Measurements from ENCODE around the gene CAPN5.

CAPN5 gene

DNA sequence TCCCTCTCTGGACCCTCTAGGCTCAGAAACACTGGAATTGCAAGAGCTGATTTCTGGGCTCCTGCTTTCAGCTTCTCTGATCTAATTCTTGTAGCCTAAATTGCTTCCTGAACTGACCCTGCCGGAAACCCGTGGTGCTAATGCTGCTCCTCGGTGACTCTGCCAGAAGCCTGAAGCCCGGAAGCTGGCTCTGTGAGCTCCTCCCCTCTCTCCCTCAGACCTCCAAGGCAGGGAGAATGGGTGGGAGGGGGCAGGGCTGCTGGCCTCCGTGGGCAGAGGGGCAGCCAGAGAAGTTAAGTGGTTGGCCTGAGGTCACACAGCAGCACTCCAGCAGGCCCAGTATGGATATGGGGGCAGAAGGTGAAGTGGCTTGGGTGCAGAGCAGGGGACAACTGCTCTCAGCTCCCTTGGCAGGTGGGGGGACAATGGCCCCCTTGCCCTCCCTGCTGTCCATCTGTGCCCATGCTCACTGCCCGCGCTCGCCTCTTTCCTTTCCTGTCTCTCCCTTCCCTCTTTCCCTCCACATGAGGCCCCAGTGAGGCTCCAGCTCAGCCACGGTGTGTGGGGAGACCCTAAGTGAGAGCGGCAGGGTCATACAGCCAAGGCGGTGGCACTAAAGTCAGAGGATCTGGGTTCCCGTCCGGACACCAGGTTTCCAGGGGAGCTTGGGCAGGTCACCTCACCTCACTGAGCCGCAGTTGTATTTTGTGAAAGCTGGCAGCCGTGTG, 16.2 kb downstream of the CAPN5 start:
- no peak for DNase-seq (ENCODE audit: low read depth, low spot score)
- no peak overlapping the region for H3K9ac ChIP-seq (ENCODE audit: insufficient read length, low read depth)
- no peaks in the 10 kb centered on the region for H3K36me3 ChIP-seq (ENCODE audit: insufficient read depth, insufficient read length, low read length)
- H3K27me3 ChIP-seq (ENCODE audit: insufficient read depth, insufficient read length) = no peaks in the 10 kb centered on the region
- no peak for TF ChIP-seq SUZ12 (IDR thresholded peaks at IDR 0.05; ENCODE audit: extremely low read depth, insufficient read depth, insufficient read length)
- no peak for TF ChIP-seq ZNF274 (IDR thresholded peaks at IDR 0.05; ENCODE audit: low read depth, low read length)
- no peak for TF ChIP-seq YY1 (IDR thresholded peaks at IDR 0.05; ENCODE audit: insufficient read depth, insufficient read length)
- H3K4me1 ChIP-seq (ENCODE audit: insufficient read depth, insufficient read length) = peaks cover 10% of the 10 kb centered on the region
- no peak overlapping the region for H3K4me3 ChIP-seq (ENCODE audit: insufficient read length, low read depth)
- no peaks in the 10 kb centered on the region for H3K9me3 ChIP-seq (ENCODE audit: insufficient read depth, low read length)

GRCh38 chr11:77083566-77084245, 16.9 kb downstream of the CAPN5 start:
- Histone ChIP-seq H3K4me1 (ENCODE audit: insufficient read depth, insufficient read length) (peaks cover 10% of the 10 kb centered on the region), H3K9ac (ENCODE audit: insufficient read length, low read depth) (no peak overlapping the region), H3K9me3 (ENCODE audit: insufficient read depth, low read length) (no peaks in the 10 kb centered on the region), H3K27me3 (ENCODE audit: insufficient read depth, insufficient read length) (no peaks in the 10 kb centered on the region), H3K36me3 (ENCODE audit: insufficient read depth, insufficient read length, low read length) (no peaks in the 10 kb centered on the region), H3K4me3 (ENCODE audit: insufficient read length, low read depth) (no peak overlapping the region)
- no peak for DNase-seq (ENCODE audit: low read depth, low spot score)
- no peak for TF ChIP-seq SUZ12 (IDR thresholded peaks at IDR 0.05; ENCODE audit: extremely low read depth, insufficient read depth, insufficient read length)
- TF ChIP-seq ZNF274 (IDR thresholded peaks at IDR 0.05; ENCODE audit: low read depth, low read length) = no peak
- no peak for TF ChIP-seq YY1 (IDR thresholded peaks at IDR 0.05; ENCODE audit: insufficient read depth, insufficient read length)

GRCh38 chr11:77084581-77085191, 17.9 kb downstream of the CAPN5 start:
- no peaks in the 10 kb centered on the region for H3K27me3 ChIP-seq (ENCODE audit: insufficient read depth, insufficient read length)
- no peaks in the 10 kb centered on the region for H3K36me3 ChIP-seq (ENCODE audit: insufficient read depth, insufficient read length, low read length)
- H3K9me3 ChIP-seq (ENCODE audit: insufficient read depth, low read length) = no peaks in the 10 kb centered on the region
- H3K9ac ChIP-seq (ENCODE audit: insufficient read length, low read depth) = no peak overlapping the region
- TF ChIP-seq ZNF274 (IDR thresholded peaks at IDR 0.05; ENCODE audit: low read depth, low read length) = no peak
- no peak for TF ChIP-seq YY1 (IDR thresholded peaks at IDR 0.05; ENCODE audit: insufficient read depth, insufficient read length)
- no peak for TF ChIP-seq SUZ12 (IDR thresholded peaks at IDR 0.05; ENCODE audit: extremely low read depth, insufficient read depth, insufficient read length)
- no peak overlapping the region for H3K4me3 ChIP-seq (ENCODE audit: insufficient read length, low read depth)
- H3K4me1 ChIP-seq (ENCODE audit: insufficient read depth, insufficient read length) = peaks cover 10% of the 10 kb centered on the region
- DNase-seq (ENCODE audit: low read depth, low spot score) = no peak

- Histone ChIP-seq H3K4me3 (ENCODE audit: insufficient read length, low read depth) (no peak overlapping the region), H3K9ac (ENCODE audit: insufficient read length, low read depth) (no peak overlapping the region), H3K36me3 (ENCODE audit: insufficient read depth, insufficient read length, low read length) (no peaks in the 10 kb centered on the region), H3K27me3 (ENCODE audit: insufficient read depth, insufficient read length) (no peaks in the 10 kb centered on the region), H3K4me1 (ENCODE audit: insufficient read depth, insufficient read length) (peaks cover 12% of the 10 kb centered on the region), H3K9me3 (ENCODE audit: insufficient read depth, low read length) (no peaks in the 10 kb centered on the region)
- DNase-seq (ENCODE audit: low read depth, low spot score) = no peak
- TF ChIP-seq YY1 (IDR thresholded peaks at IDR 0.05; ENCODE audit: insufficient read depth, insufficient read length) = no peak
- TF ChIP-seq SUZ12 (IDR thresholded peaks at IDR 0.05; ENCODE audit: extremely low read depth, insufficient read depth, insufficient read length) = no peak
- TF ChIP-seq ZNF274 (IDR thresholded peaks at IDR 0.05; ENCODE audit: low read depth, low read length) = no peak
These were observed 18.9 kb downstream of the CAPN5 start for GRCh38 chr11:77085652-77086051.

GRCh38 chr11:77086521-77087472, 20.0 kb downstream of the CAPN5 start:
- H3K36me3 ChIP-seq (ENCODE audit: insufficient read depth, insufficient read length, low read length) = no peaks in the 10 kb centered on the region
- TF ChIP-seq SUZ12 (IDR thresholded peaks at IDR 0.05; ENCODE audit: extremely low read depth, insufficient read depth, insufficient read length) (no peak), YY1 (IDR thresholded peaks at IDR 0.05; ENCODE audit: insufficient read depth, insufficient read length) (no peak), ZNF274 (IDR thresholded peaks at IDR 0.05; ENCODE audit: low read depth, low read length) (no peak)
- H3K4me1 ChIP-seq (ENCODE audit: insufficient read depth, insufficient read length) = peaks cover 17% of the 10 kb centered on the region
- no peaks in the 10 kb centered on the region for H3K27me3 ChIP-seq (ENCODE audit: insufficient read depth, insufficient read length)
- no peak overlapping the region for H3K4me3 ChIP-seq (ENCODE audit: insufficient read length, low read depth)
- H3K9me3 ChIP-seq (ENCODE audit: insufficient read depth, low read length) = no peaks in the 10 kb centered on the region
- DNase-seq (ENCODE audit: low read depth, low spot score) = no peak
- H3K9ac ChIP-seq (ENCODE audit: insufficient read length, low read depth) = no peak overlapping the region

DNA sequence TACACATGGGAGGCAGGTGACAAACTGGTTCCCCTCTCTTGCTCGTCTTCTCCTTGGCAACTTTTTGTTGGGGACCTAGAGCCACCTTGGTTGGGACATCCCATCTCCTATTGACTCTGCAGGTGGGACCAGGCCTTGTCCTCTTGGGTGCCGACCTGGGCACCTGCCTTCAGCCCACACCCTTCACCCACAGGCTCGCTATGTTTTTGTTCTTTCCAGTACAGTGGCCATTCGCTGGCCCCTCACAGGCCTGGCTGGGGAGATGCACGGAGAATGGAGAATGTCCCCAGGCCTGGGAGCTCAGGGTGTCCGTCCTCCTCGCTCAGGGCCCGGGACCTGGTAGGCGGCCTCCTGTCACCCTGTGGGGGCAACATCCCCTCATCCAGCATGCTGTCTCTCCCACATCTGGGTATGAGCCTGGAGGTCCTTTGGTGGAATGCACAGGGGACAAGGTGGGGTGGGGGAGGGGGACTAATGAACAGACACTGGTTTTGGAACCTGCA, 21.0 kb downstream of the CAPN5 start:
- Histone ChIP-seq H3K4me1 (ENCODE audit: insufficient read depth, insufficient read length) (peaks cover 10% of the 10 kb centered on the region), H3K27me3 (ENCODE audit: insufficient read depth, insufficient read length) (no peaks in the 10 kb centered on the region), H3K9ac (ENCODE audit: insufficient read length, low read depth) (no peak overlapping the region), H3K9me3 (ENCODE audit: insufficient read depth, low read length) (no peaks in the 10 kb centered on the region), H3K4me3 (ENCODE audit: insufficient read length, low read depth) (no peak overlapping the region), H3K36me3 (ENCODE audit: insufficient read depth, insufficient read length, low read length) (no peaks in the 10 kb centered on the region)
- TF ChIP-seq YY1 (IDR thresholded peaks at IDR 0.05; ENCODE audit: insufficient read depth, insufficient read length) (no peak), ZNF274 (IDR thresholded peaks at IDR 0.05; ENCODE audit: low read depth, low read length) (no peak), SUZ12 (IDR thresholded peaks at IDR 0.05; ENCODE audit: extremely low read depth, insufficient read depth, insufficient read length) (no peak)
- DNase-seq (ENCODE audit: low read depth, low spot score) = no peak
